ENCODE data around the gene CD180. TPM values are rescaled to one million over a fixed set of nuclear protein-coding genes. Genes with fewer than 3 reads are reported as not detected.
"Not testable (repeated sequence)": the region's sequence is repeated elsewhere in the genome, so short reads cannot be mapped to it uniquely, and the experiment has no call there.

The CD180 gene
- total RNA-seq, 2 donors from 2014 or later, result 0.30 to 1.4 TPM

GRCh38 chr5:67176936-67177335 lies 19.7 kb downstream of the CD180 start:
- H3K4me3 ChIP-seq, result no peak overlapping the region
- H3K36me3 ChIP-seq, result no peaks in the 10 kb centered on the region
- H3K27ac ChIP-seq, result no peak overlapping the region
- no peaks in the 10 kb centered on the region for H3K4me1 ChIP-seq
- H3K27me3 ChIP-seq, result no peaks in the 10 kb centered on the region
- DNase-seq, result no peak
- TF ChIP-seq CTCF (IDR thresholded peaks at IDR 0.05), result no peak
- intact Hi-C loops (cut with DNase I), result no loop called here
- H3K9ac ChIP-seq (ENCODE audit: low read depth in 2 of 2, low read length in 2 of 2), result no peak overlapping the region
- H3K9me3 ChIP-seq, result no peaks in the 10 kb centered on the region

GRCh38 chr5:67173959-67174358 lies 22.6 kb downstream of the CD180 start:
- Histone ChIP-seq H3K9ac (ENCODE audit: low read depth in 2 of 2, low read length in 2 of 2) (no peak overlapping the region), H3K36me3 (no peaks in the 10 kb centered on the region), H3K4me1 (no peaks in the 10 kb centered on the region), H3K27me3 (no peaks in the 10 kb centered on the region), H3K9me3 (no peaks in the 10 kb centered on the region), H3K27ac (no peak overlapping the region), H3K4me3 (no peak overlapping the region)
- intact Hi-C loops (cut with DNase I), result no loop called here
- DNase-seq, result no peak
- TF ChIP-seq CTCF (IDR thresholded peaks at IDR 0.05), result no peak

- H3K27me3 ChIP-seq; H3K9me3 ChIP-seq; H3K9ac ChIP-seq (ENCODE audit: low read depth in 2 of 2, low read length in 2 of 2); H3K27ac ChIP-seq; H3K4me1 ChIP-seq; DNase-seq; intact Hi-C loops (cut with DNase I); H3K4me3 ChIP-seq; H3K36me3 ChIP-seq: not testable (repeated sequence)
These were observed 23.2 kb downstream of the CD180 start for GRCh38 chr5:67173351-67173750.

DNA sequence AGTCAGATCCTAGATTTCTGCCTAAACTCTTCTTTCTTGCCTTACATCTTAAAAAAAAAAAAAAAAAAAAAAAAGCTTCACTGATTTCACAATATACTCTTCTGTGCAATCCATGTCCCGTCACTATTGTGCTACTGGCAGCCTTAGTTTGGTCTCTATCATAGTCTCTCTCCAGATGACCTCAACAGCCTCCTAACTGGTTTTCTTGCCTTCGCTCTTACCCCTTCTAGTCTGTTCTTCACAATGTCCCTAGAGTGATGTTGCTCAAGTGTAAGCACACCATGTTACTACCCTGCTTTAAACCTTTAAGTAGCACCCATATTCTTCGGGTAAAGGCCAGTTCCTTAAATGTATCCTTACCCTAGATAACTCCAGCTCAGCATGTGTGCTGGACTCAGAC lies 25.8 kb downstream of the CD180 start:
- no peak overlapping the region for H3K4me3 ChIP-seq
- H3K4me1 ChIP-seq, result peaks cover 2% of the 10 kb centered on the region
- no peak for TF ChIP-seq CTCF (IDR thresholded peaks at IDR 0.05)
- H3K27ac ChIP-seq, result no peak overlapping the region
- no peaks in the 10 kb centered on the region for H3K9me3 ChIP-seq
- intact Hi-C loops (cut with DNase I), result no loop called here
- DNase-seq, result no peak
- H3K9ac ChIP-seq (ENCODE audit: low read depth in 2 of 2, low read length in 2 of 2), result no peak overlapping the region
- H3K27me3 ChIP-seq, result no peaks in the 10 kb centered on the region
- H3K36me3 ChIP-seq, result no peaks in the 10 kb centered on the region

DNA sequence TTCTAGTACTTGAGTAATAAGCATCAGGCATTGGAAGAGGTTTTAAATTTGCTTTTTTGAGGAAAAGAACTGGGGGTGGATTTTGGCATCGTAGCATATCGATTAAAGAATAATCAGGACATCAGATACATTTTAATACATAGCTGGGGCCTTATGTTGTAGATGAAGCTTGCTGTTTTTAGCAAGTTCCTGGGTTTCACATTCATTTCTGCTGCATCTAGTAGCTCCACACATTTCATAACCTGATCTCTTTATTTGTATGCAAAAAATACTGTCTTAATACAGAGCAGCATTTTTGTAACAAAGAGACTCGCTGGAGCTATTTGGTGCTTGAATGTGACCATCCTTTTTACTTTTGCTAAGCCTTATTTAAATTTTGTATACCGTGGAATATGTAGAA lies 28.5 kb downstream of the CD180 start:
- no peaks in the 10 kb centered on the region for H3K9me3 ChIP-seq
- no peaks in the 10 kb centered on the region for H3K36me3 ChIP-seq
- DNase-seq, result no peak
- no peak overlapping the region for H3K27ac ChIP-seq
- TF ChIP-seq CTCF (IDR thresholded peaks at IDR 0.05), result no peak
- H3K9ac ChIP-seq (ENCODE audit: low read depth in 2 of 2, low read length in 2 of 2), result no peak overlapping the region
- intact Hi-C loops (cut with DNase I), result loop anchor here (5.0 kb wide), 1 partner anchor 39 kb away; no protein-coding TSS in a partner anchor
- peaks cover 4% of the 10 kb centered on the region for H3K4me1 ChIP-seq
- no peaks in the 10 kb centered on the region for H3K27me3 ChIP-seq
- H3K4me3 ChIP-seq, result no peak overlapping the region

DNA sequence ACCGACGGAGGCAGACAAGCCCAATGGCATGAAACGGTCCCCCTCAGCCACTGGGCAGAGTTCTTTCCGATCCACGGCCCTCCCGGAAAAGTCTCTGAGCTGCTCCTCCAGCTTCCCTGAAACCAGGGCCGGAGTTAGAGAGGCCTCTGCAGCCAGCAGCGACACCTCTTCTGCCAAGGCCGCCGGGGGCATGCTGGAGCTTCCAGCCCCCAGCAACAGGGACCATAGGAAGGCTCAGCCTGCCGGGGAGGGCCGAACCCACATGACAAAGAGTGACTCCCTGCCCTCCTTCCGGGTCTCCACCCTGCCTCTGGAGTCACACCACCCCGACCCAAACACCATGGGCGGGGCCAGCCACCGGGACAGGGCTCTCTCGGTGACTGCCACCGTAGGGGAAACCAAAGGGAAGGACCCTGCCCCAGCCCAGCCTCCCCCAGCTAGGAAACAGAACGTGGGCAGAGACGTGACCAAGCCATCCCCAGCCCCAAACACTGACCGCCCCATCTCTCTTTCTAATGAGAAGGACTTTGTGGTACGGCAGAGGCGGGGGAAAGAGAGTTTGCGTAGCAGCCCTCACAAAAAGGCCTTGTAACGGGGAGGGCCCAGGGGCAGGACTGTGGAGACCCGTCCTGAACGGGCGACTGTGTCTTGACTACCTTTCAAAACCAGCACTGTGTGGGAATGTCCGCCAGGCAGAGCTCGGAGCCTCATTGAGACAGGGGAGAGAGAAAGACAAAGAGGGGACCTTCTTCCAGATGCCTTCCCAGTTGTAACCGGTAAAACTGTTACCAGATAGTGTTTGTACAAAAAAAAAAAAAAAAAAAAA lies 29.9 kb downstream of the CD180 start:
- Histone ChIP-seq H3K4me1 (peaks cover 4% of the 10 kb centered on the region), H3K27me3 (no peaks in the 10 kb centered on the region), H3K4me3 (peak overlapping the region; percentile 31), H3K9me3 (no peaks in the 10 kb centered on the region), H3K9ac (ENCODE audit: low read depth in 2 of 2, low read length in 2 of 2) (peak overlapping the region; percentile 37 to 62), H3K36me3 (no peaks in the 10 kb centered on the region), H3K27ac (peak overlapping the region; percentile 63)
- intact Hi-C loops (cut with DNase I), result loop anchor here (5.0 kb wide), 1 partner anchor 41 kb away; no protein-coding TSS in a partner anchor
- TF ChIP-seq CTCF (IDR thresholded peaks at IDR 0.05), result peak; percentile 25
- DNase-seq, result peak; percentile 75

Data from colonic mucosa (tissue), 4 donors.